T1000 (cell line): ENCODE results near the gene AVEN.

Experiments used
- DNase-seq: peaks from one replicate; lab custom pipeline; 2025; ENCODE audit warnings: mixed read lengths; lab: John Stamatoyannopoulos, UW

AVEN gene

GRCh38 chr15:33985287-33985686 is 53.7 kb downstream of the AVEN start:
- DNase-seq, result no peak

- DNase-seq, result no peak
Observed at GRCh38 chr15:33982516-33982915, 56.5 kb downstream of the AVEN start.

GRCh38 chr15:33980159-33980558 is 58.8 kb downstream of the AVEN start:
- DNase-seq, result no peak

- DNase-seq, result no peak
Observed at GRCh38 chr15:33975022-33975565, 63.9 kb downstream of the AVEN start.

GRCh38 chr15:33971811-33972210 is 67.2 kb downstream of the AVEN start:
- no peak for DNase-seq

GRCh38 chr15:33968821-33969220 is 70.2 kb downstream of the AVEN start:
- DNase-seq, result no peak

GRCh38 chr15:33968224-33968623 is 70.8 kb downstream of the AVEN start, which contains the start of gene CHRM5:
Gene CHRM5, plus strand, starts transcription at chr15:33968497. Its CDS starts 94,221 bp downstream, at chr15:34062718.
- no peak for DNase-seq

GRCh38 chr15:33964665-33965040 is 74.4 kb downstream of the AVEN start:
- no peak for DNase-seq

GRCh38 chr15:33963831-33964664 is 75.0 kb downstream of the AVEN start:
- no peak for DNase-seq

GRCh38 chr15:33960549-33960935 is 78.5 kb downstream of the AVEN start:
- no peak for DNase-seq

GRCh38 chr15:33959844-33960548 is 79.0 kb downstream of the AVEN start:
- no peak for DNase-seq

GRCh38 chr15:33956397-33956796 is 82.6 kb downstream of the AVEN start:
- DNase-seq, result no peak

GRCh38 chr15:33955945-33956344 is 83.1 kb downstream of the AVEN start:
- DNase-seq, result no peak

GRCh38 chr15:33946152-33946551 is 92.9 kb downstream of the AVEN start:
- DNase-seq, result no peak

- DNase-seq, result no peak
Observed at GRCh38 chr15:33941279-33942063, 97.5 kb downstream of the AVEN start.

- no peak for DNase-seq
Observed at GRCh38 chr15:33934921-33935320, 104.1 kb downstream of the AVEN start.

GRCh38 chr15:33934396-33934795 is 104.6 kb downstream of the AVEN start:
- no peak for DNase-seq

GRCh38 chr15:33932734-33933133 is 106.3 kb downstream of the AVEN start:
- no peak for DNase-seq

- no peak for DNase-seq
Observed at GRCh38 chr15:33926260-33926659, 112.7 kb downstream of the AVEN start.

- DNase-seq, result no peak
Observed at GRCh38 chr15:33923446-33923845, 115.6 kb downstream of the AVEN start.

- no peak for DNase-seq
Observed at GRCh38 chr15:33915571-33916407, 123.2 kb downstream of the AVEN start.
